GM18499 (cell line): ENCODE data around the gene IFIH1.

ENCODE experiments used
- ATAC-seq: cut with Tn5 transposase; IDR thresholded peaks from one replicate; pipeline ENCODE4 v1.9.1; 2021; ENCODE audit warnings: moderate number of reproducible peaks; ENCODE audit not compliant: insufficient read depth, unreplicated experiment

IFIH1 gene

GRCh38 chr2:162315938-162316337, 2.5 kb downstream of the IFIH1 start:
- ATAC-seq: no peak

- no peak for ATAC-seq
Measured at GRCh38 chr2:162312853-162313252, 5.6 kb downstream of the IFIH1 start.

GRCh38 chr2:162308747-162309503, 9.6 kb downstream of the IFIH1 start:
- ATAC-seq: peak; percentile 50

GRCh38 chr2:162305901-162306300, 12.6 kb downstream of the IFIH1 start:
- ATAC-seq: no peak

GRCh38 chr2:162301877-162302276, 16.6 kb downstream of the IFIH1 start:
- no peak for ATAC-seq

GRCh38 chr2:162301151-162301804, 17.2 kb downstream of the IFIH1 start:
- ATAC-seq: peak; percentile 69

- no peak for ATAC-seq
Measured at GRCh38 chr2:162300266-162300665, 18.2 kb downstream of the IFIH1 start.

- ATAC-seq: no peak
Measured at GRCh38 chr2:162298669-162299335, 19.7 kb downstream of the IFIH1 start.

- ATAC-seq: peak; percentile 36
Measured at GRCh38 chr2:162297925-162298552, 20.4 kb downstream of the IFIH1 start.

- no peak for ATAC-seq
Measured at GRCh38 chr2:162295009-162295408, 23.5 kb downstream of the IFIH1 start.

GRCh38 chr2:162293122-162293786, 25.2 kb downstream of the IFIH1 start:
- no peak for ATAC-seq

- ATAC-seq: no peak
Measured at GRCh38 chr2:162291748-162292147, 26.7 kb downstream of the IFIH1 start.

GRCh38 chr2:162282765-162283425, 35.6 kb downstream of the IFIH1 start:
- ATAC-seq: no peak

- no peak for ATAC-seq
Measured at GRCh38 chr2:162280654-162281053, 37.8 kb downstream of the IFIH1 start.

GRCh38 chr2:162277381-162277780, 41.1 kb downstream of the IFIH1 start:
- ATAC-seq: no peak

GRCh38 chr2:162267996-162268395, 50.5 kb downstream of the IFIH1 start:
- no peak for ATAC-seq

- no peak for ATAC-seq
Measured at GRCh38 chr2:162267496-162267895, 51.0 kb downstream of the IFIH1 start.

- ATAC-seq: no peak
Measured at GRCh38 chr2:162266460-162266760, 52.1 kb downstream of the IFIH1 start.

- ATAC-seq: no peak
Measured at GRCh38 chr2:162265666-162266459, 52.6 kb downstream of the IFIH1 start.
